Neutrophil (primary cell): ENCODE data around the gene SAMHD1.

ENCODE experiments used
- H3K27ac ChIP-seq: fragments of 200-600 bp; sonication (generic); 2 replicates; pipeline ENCODE4 v1.5.1; 2016; ENCODE audit warnings: mild to moderate bottlenecking, moderate library complexity
- H3K27me3 ChIP-seq: fragments of 200-600 bp; sonication (generic); 2 replicates; pipeline ENCODE4 v1.6.0; 2016; ENCODE audit warnings: mild to moderate bottlenecking
- H3K36me3 ChIP-seq: fragments of 200-600 bp; sonication (generic); 2 replicates; pipeline ENCODE4 v1.5.1; 2017
- H3K4me1 ChIP-seq, 2 experiments: fragments of 200-600 bp in 1 of 2; sonication (generic) in 1 of 2; 1 replicate in 1 of 2; 2 replicates in 1 of 2; pipeline versions ENCODE4 v1.5.1 to v1.6.1; 2013 to 2016; ENCODE audit warnings: low read depth in 1 of 2, low read length in 1 of 2, mild to moderate bottlenecking in 1 of 2, moderate library complexity in 1 of 2; ENCODE audit not compliant: control insufficient read depth in 1 of 2, insufficient read depth in 1 of 2
- H3K4me3 ChIP-seq, 2 experiments: fragments of 200-600 bp in 1 of 2; sonication (generic) in 1 of 2; 1 replicate in 1 of 2; 2 replicates in 1 of 2; pipeline ENCODE4 v1.5.1; 2013 to 2016; ENCODE audit warnings: low read depth in 1 of 2, low read length in 1 of 2, mild to moderate bottlenecking in 1 of 2, moderate library complexity in 1 of 2
- H3K9me3 ChIP-seq: fragments of 200-600 bp; sonication (generic); 2 replicates; pipeline ENCODE4 v1.5.1; 2016
- TF ChIP-seq, protein P1 (sequence below): fragments of 200-600 bp; sonication (generic); IDR thresholded peaks from 2 replicates; pipeline ENCODE4 v1.5.1; 2016; ENCODE audit warnings: antibody characterized with exemption

Gene SAMHD1

DNA sequence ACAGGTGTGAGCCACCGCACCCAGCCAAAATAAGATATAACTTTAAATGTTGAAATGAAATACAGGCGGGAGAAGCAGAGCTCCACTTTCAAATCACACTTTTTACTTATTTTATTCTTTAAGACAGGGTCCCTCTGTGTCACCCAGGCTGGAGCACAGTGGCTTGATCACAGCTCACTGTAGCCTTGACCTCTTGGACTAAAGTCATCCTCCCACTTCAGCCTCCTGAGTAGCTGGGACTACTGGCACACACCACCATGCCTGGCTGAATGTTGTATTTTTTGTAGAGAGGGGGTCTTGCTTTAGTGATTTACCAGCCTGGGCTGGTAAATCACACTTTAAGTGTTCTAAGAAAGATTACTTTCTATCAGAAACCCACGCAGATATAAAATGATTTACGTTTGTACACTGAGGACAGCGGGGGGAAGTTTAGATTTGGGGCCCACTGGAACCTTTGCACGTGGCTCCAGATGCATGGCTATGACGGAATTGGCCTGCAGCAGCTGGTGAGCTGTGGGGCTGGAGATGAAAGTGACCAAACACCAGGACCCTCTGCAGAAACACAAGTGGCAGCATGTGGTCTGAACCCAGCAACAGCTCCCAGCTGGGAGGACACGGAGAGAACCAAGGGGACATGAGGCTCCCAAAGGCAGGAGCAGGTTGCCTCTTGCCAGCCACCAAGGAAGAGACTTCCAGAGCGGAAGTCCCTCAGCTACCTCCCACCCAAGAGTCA, 102.0 kb downstream of the SAMHD1 start:
- Histone ChIP-seq H3K4me3 (no peak overlapping the region), H3K27me3 (no peaks in the 10 kb centered on the region), H3K9me3 (no peaks in the 10 kb centered on the region), H3K36me3 (no peaks in the 10 kb centered on the region), H3K4me1 (peaks cover 0 to under 1% of the 10 kb centered on the region in 2 experiments), H3K27ac (no peak overlapping the region)
- TF ChIP-seq, protein P1, sequence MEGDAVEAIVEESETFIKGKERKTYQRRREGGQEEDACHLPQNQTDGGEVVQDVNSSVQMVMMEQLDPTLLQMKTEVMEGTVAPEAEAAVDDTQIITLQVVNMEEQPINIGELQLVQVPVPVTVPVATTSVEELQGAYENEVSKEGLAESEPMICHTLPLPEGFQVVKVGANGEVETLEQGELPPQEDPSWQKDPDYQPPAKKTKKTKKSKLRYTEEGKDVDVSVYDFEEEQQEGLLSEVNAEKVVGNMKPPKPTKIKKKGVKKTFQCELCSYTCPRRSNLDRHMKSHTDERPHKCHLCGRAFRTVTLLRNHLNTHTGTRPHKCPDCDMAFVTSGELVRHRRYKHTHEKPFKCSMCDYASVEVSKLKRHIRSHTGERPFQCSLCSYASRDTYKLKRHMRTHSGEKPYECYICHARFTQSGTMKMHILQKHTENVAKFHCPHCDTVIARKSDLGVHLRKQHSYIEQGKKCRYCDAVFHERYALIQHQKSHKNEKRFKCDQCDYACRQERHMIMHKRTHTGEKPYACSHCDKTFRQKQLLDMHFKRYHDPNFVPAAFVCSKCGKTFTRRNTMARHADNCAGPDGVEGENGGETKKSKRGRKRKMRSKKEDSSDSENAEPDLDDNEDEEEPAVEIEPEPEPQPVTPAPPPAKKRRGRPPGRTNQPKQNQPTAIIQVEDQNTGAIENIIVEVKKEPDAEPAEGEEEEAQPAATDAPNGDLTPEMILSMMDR = no peak

DNA sequence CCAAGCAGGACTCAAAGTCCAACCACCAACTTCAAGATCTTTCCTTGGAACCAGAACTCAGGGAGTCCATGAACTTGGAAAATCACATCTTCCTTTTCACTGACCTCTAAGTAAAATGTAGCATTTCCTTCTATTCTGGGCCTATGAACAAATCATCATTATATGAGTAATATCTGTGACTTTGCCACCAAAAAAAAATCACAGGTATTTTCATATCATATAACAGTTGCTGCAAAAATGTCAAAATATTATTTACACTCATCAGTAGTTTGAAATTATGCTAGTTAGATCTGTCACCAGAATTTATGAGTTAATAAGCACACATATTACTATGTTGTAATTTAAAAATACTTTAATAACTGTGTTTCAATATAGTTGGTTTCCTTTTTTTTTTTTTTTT, 102.8 kb downstream of the SAMHD1 start:
- TF ChIP-seq, protein P1 = no peak
- H3K4me1 ChIP-seq = peaks cover 3 to 9% of the 10 kb centered on the region in 2 experiments
- H3K4me3 ChIP-seq = no peak overlapping the region
- no peaks in the 10 kb centered on the region for H3K36me3 ChIP-seq
- no peaks in the 10 kb centered on the region for H3K9me3 ChIP-seq
- no peak overlapping the region for H3K27ac ChIP-seq
- H3K27me3 ChIP-seq = no peaks in the 10 kb centered on the region

DNA sequence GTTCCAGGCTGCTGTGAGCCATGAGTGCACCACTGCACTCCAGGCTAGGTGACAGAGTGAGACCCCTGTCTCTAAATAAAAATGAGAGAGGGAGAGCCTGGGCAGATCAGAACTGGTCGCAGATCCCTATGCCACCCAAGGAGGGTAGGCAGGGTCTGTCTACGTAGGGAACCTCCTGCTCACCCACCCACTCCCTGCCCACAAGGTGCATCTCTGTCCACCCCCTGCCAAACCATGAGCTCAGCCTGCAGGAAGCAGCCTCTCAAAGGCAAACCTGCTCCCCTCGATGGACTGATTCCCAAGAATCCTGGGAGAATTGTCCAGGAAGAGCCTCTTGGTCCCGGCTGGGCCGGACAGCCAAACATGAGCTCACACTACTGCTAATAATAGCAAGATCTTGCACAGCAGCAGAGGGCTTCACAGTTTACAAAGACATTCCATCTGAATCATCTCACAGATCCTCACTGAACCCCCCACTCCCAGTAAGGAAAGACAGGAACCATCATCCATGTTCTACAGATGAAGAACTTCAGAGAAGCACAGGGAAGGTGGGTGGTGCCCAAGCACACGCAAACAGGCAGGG, 103.3 kb downstream of the SAMHD1 start:
- H3K27ac ChIP-seq = no peak overlapping the region
- TF ChIP-seq, protein P1 = no peak
- peaks cover 8 to 14% of the 10 kb centered on the region in 2 experiments for H3K4me1 ChIP-seq
- H3K9me3 ChIP-seq = no peaks in the 10 kb centered on the region
- no peaks in the 10 kb centered on the region for H3K27me3 ChIP-seq
- H3K36me3 ChIP-seq = no peaks in the 10 kb centered on the region
- no peak overlapping the region for H3K4me3 ChIP-seq

DNA sequence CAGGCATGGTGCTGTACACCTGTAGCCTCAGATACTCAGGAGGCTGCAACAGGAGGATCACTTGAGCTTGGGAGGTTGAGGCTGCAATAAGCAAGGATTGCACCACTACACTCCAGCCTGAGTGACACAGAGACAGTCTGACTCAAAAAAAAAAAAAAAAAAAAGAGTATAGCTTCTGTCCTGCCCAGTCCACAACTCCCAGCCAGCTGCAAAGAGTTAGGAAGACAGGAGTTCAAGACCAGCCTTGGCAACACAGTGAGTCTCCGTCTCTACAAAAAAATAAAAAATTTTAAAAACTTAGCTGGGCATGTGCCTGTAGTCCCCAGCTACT, 103.8 kb downstream of the SAMHD1 start:
- Histone ChIP-seq H3K27me3 (no peaks in the 10 kb centered on the region), H3K4me3 (no peak overlapping the region), H3K9me3 (no peaks in the 10 kb centered on the region), H3K4me1 (peaks cover 13 to 19% of the 10 kb centered on the region in 2 experiments), H3K27ac (no peak overlapping the region), H3K36me3 (no peaks in the 10 kb centered on the region)
- TF ChIP-seq, protein P1 = no peak

DNA sequence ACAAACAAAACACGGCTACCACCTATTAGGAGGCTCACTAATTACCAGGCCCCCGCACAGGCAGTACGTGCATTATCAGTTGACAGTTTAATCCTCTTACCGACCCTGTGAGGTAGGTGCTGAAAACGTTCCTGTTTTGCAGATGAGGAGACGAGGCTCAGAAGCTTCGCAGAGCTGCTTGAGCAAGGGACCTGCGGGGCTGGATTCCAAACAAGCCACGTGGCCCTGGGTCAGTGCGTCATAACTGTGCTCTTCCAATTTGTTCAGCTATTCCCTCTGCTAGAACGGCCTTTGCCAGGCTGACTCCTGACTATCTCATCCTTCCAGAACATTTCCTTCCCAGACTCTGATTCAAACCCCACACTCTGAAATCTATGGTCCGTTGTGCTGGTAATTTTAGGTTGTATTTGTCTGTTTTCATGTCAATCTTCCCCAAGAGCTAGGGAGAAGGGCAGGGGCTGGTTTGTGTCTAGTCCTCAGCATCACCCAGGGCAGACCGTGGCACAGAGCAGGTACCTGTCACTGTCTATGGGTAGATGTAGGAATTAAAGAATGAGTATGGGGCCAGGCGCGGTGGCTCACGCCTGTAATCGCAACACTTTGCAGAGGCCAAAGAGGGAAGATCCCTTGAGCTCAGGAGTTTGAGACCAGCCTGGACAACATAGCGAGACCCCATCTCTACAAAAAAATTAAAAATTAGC, 104.3 kb downstream of the SAMHD1 start:
- Histone ChIP-seq H3K4me1 (peaks cover 18 to 24% of the 10 kb centered on the region in 2 experiments), H3K27ac (no peak overlapping the region), H3K36me3 (no peaks in the 10 kb centered on the region), H3K4me3 (no peak overlapping the region), H3K27me3 (no peaks in the 10 kb centered on the region), H3K9me3 (no peaks in the 10 kb centered on the region)
- TF ChIP-seq, protein P1 = no peak
